ENCODE measurements around the gene PTGIR.

PTGIR gene, protein sequence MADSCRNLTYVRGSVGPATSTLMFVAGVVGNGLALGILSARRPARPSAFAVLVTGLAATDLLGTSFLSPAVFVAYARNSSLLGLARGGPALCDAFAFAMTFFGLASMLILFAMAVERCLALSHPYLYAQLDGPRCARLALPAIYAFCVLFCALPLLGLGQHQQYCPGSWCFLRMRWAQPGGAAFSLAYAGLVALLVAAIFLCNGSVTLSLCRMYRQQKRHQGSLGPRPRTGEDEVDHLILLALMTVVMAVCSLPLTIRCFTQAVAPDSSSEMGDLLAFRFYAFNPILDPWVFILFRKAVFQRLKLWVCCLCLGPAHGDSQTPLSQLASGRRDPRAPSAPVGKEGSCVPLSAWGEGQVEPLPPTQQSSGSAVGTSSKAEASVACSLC

DNA sequence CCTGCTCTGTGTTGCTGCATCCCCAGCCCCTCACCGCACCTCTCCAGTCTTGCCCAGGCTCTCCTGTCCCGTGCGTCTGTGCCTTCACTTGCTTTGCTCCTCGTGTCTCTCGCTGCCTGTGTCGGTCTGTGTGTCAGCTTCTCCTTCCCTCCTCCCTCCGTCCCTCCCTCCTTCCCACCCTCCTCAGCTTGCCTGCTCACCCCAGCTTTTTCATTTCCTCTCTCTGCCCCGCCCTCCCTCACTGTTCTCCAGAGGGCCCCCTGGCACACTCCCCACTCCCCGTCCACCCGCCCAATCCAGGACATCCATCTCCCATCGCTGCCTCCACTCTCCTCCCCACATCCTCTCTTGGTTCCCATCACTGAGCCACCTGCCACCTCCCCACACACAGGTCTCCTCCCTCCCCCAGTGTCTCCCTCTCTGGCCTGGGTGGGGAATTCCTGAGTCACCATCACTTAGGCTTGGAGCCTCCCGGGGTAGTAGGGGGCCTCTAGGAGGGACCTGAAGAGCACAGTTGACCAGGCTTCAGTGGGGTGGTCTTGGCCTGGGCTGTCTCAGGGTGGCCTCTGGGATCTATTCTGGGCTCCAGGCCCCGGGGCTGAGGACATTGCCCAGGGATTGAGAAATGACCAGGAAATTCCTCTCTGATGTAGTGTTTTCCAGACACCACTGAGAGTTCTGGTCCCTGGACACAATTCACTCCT lies at the start of gene PTGIR:
TSS of gene PTGIR (minus strand) at position 132 of the 704 bp plus-strand sequence. CDS start 864 bp downstream, outside the sequence.
- peak; percentile 77 for DNase-seq

DNA sequence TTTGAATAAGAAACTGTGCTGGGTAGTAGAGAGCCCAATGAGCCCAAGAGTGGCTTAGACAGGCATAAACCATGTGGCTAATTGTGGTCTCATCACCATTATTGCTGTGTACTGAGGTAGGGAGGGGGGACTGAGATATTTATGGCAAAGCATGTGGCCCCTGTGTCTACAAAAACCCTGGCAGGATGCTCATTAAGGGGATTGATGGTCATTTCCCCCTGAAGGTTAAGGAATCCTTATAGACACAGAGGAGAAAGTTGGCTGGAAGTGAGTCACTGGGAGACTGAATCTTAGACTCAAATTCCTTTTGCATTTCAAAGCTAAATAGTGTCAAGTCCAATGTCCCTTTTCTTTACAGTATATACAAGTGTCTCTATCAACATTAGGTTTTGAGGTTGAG lies 45.9 kb upstream of the PTGIR start:
- no peak for DNase-seq

DNA sequence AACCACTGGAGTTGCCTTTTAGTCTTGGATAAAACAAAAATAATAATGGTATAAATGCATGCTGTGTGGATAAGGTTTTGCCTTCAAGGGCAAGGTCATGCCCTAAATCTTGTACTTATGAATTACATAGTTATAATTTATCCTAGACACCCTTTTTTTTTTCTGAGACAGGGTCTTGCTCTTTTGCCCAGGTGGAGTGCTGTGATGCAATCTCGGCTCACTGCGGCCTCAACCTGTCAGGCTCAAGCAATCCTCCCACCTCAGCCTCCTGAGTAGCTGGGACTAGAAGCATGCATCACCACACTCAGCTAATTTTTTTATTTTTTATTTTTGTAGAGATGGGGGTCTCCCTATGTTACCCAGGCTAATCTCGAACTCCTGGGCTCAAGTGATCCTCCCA lies 43.8 kb upstream of the PTGIR start:
- DNase-seq: no peak

DNA sequence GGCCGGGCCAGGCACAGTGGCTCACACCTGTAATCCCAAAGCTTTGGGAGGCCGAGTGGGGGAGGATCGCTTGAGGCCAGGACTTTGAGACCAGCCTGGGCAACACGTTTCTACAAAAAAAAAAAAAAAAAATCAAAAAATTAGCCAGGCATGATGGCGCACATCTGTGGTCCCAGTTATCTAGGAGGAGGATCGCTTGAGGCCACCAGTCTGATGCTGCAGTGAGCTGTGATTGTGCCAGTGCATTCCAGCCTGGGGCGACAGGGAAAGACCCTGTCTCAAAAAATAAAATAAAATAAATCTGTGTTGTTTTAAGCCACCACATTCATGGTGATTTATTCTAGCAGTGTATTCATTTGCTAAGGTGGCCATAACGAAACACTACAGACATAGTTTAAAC lies 40.2 kb upstream of the PTGIR start:
- DNase-seq: no peak

DNA sequence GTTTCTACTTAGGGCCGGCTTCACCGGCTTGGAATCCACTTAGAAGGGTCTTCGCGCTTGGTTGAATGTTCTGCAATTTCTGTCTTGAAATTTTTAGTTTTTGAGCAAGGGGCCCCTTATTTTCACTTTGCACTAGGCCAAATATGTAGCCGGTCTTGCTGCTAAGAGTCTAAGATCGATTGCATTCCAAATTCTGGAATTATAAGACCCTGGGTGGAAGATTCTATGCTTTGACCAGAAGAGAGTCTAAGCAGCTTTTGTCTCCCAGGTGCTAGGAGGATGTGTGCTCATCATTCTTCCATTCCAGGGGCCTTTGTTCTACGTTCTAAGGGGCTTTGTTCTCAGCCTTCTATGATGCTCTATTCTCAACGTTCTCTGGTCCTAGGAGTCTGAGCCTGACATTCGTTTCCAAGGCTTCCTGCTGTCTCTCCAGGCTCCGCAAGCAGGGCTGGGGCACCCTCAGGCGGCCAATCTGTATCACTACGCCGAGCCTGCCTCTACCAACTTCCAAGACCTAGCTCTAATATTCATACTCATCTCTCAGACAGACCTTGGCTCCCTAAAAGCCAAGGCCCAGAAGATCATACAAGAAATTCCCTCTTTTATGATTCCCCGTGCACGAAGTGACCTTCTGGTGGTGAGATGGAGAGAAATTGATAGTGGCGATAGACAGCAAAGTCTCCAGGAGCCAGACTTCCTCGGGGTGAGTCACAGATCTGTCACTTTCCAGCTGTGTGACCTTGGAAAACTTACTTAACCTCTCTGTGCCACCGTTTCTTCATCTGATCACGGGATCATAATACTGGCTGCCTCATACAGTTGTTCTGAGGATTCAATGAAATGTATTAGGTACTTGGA lies 37.1 kb upstream of the PTGIR start:
- DNase-seq: peak; percentile 77

DNA sequence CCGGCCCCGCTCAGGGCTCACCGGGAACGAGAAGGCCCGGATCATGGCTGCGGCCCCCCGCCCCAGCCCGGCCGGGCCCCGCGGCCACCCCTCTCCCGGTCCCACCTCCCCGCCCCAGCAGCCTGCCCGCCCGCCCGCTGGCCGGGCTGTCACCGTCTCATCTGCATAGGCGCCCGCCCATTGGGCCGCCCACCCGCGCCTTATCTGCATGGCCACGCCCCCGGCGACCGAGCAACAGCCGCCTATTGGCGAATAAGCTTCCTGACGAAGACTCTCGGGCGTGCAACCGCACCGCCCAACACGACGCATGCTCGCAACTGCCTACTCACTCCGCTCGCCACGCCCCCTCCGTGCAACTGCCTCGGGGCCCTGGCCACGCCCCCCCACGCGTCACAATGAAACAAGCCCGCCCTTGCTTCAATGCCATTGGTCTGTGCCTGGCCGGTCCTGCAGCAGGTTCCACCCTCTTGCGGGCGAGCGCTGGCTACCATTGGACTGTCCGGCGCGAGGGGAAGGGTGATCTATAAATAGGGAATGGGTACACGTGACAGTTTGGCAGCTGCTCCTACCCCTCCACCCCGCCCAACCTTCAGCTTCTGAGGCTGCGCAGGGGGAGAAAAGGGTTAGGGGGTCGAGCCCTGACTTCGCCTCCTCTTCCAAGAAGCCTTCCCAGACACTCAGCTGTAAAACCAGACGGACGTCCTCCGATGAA lies 36.3 kb upstream of the PTGIR start, which contains the start of gene DACT3:
TSS of gene DACT3 (minus strand) at position 163 of the 712 bp plus-strand sequence. CDS start at position 45, 118 bp downstream.
- DNase-seq: peak; percentile 98

DNA sequence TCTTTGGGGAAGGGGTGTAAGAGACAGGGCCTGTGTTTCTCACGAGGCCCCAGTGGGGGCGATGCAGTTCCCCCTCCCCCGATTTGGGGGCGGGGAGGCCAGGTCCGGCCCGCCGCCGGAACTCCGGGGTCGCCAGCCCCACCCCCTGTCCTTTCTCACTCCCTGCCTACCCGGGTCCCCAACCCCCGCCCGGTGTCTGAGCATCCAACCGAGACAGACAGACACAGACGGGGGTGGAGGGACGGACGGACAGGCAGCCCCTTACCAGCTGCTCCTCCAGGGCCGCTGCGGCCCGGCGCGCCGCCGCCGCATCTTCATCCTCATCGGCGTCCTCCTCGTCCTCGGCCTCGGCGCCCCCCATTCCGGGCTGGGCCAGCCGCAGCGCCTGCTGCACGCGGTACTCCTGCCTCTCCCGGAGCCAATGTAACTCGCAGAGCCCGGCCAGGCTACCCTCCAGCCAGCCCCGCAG lies 35.7 kb upstream of the PTGIR start:
- DNase-seq: no peak

DNA sequence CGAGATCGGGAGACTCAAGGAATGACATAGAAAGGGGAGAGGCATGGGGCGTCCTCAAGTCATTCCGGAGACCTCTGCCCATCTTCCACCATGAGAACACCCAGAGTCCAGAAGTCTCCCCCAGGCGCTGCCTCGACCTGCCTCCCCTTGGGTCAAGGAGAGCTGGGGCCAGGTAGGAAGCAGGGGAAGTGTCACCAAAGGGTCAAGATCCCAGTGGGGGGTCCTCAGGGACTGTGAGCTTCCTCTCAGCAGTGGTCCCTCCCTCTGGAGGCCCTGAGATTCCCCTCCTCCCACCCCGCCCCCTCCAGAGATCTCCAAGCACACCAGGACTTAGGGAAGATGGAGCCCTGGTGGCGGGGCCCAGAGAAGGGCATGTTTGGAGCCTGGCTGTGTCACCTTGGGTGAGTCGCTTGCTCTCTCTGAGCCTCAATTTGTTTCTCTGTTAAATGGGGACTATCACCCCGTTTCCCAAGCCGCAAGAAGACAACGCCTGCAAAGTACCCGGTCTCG lies 35.2 kb upstream of the PTGIR start:
- DNase-seq: no peak

DNA sequence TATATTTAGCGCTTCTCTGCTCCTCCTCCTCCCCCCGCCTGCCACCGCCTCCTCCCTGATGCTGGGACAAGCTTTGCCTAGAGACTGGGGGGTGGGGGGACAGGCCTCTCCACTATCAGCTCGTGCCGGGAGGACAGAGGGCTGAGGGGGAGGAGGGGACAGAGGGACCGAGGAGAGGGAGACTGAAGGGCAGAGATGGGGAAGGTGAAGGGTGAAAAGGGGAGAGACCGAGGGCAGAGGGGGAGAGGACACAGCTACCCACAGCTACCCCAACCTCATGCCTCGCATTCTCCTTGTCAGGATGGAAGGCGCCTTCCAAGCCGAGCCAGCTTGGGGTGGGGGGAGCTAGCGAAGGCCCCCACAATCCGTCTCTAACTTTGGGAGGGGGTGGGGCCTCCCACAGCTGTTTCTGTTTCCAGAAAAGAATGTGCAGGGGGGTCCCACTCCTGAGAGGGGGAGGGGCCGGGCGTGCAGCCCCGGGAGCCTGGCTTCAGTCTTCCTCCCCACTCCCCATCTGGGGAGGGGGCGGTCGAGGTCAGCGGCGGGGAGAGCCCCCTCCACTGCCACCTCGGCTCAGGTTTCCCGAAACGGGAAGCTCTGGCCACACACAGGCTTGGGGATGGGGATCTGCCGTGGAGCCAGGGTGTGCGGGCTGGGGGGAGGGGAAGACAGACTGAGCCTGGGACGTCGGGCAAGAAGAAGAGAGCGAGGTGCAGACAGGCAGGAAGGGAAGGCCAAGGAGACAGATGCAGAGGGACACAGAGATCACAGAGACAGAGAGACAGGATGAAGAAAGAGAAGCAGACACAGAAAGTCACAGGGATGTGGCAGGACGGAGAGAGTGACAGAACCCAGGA lies 34.5 kb upstream of the PTGIR start:
- DNase-seq: no peak

DNA sequence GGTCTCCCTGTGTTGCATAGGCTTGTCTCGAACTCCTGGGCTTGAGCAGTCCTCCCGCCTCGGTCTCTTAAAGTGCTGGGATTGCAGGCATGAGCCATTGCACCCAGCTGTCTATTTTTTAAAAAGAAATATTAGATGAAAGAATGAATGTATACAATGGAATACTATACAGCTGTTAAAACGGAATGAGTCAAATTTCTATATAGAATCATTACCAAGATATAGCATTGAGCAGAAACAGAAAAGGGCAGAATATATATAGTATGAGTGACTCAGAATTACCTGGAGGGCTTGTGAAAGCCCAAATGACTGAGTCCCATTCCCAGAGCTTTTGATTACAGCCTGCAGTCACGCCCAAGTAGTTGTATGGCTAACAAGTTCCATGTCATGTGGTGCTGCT lies 31.7 kb upstream of the PTGIR start:
- no peak for DNase-seq

DNA sequence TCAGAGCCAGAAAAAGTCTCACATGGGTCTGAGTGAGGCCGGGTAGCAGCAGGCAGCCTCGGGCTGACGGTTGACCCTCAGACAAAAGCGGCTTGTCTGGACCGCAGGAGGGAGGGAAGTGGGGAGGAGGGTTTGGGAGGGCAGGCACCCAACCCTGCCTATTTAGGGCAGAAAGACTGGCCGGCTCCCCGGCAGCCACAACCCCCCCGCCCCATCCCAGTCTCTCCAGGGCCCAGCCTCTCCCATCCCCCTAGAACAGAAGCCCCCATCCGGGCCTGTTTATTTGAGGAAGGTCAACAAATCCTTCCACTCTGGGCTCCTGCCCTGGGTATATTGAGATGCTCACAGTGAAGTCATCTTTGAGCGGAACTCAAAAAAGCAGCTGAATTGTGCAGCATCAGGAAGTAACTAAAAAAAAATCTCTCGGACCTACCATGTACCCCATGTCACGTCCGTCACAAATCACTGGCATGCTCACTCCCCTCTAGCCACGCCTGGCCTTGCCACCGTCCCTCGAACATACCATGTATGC lies 29.8 kb upstream of the PTGIR start:
- DNase-seq: no peak

DNA sequence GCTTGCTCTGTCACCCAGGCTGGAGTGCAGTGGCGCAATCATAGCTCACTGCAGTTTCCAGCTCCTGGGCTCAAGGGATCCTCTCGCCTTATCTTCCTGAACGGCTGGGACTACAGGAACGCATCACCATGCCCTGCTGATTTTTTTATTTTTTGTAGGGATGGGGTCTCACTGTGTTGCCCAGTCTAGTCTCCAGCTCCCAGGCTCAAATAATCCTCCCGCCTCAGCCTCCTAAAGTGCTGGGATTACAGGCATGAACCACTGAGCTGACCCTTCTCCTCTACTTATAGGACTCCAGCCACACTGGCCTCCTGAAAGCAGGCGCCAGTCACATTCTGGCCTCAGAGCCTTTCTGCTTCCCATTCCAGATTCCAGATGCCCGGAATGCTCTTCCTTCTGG lies 25.6 kb upstream of the PTGIR start:
- DNase-seq: no peak

DNA sequence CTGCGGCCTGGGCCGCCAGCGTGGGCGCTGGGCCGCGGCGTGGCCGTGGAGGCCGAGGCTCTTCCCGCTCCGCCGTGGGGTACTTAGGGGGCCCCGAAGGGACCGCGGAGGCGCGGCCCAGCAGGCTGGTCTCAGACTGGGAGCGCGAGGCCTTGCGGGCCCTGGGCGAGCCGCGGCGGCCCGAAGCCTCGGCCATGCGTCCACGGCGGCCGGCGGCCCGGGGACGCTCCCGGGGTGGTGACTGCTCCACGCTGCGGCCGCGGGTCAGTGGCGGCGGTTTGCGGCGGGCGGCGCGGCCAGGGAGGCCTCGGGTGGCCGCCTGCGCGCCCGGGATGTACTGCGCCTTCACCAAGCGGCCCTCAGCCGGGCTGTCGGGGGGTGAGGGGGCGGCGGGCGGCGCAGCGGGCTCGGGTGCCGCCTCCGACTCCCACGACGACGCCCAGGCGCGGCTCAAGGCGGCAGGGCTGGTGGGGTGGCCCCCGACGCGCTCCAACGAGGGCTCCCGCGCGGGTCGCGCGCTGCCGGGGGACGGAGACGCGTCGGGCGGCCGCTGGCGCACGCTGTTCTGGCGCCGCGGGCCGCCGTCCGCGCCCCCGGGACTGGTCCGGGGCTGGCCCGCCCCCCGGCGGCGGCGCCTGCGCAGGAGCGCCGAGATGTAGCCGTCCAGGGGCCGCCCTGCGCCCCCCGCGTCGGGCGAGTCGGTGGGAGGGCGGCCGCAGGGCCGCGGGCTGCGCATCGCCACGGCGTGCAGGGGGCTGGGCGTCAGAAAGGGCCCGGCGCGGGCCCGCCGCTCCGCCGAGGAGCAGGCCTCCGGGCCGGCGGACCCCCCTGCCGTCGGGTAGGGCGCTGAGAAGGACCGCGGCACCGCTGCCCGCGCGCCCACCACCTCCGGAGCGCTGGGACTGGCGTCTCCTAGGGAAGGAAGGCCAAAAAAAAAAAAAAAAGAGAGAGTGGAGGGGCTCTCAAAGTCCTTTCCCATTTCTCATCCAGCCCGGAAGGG lies 24.4 kb upstream of the PTGIR start:
- no peak for DNase-seq

DNA sequence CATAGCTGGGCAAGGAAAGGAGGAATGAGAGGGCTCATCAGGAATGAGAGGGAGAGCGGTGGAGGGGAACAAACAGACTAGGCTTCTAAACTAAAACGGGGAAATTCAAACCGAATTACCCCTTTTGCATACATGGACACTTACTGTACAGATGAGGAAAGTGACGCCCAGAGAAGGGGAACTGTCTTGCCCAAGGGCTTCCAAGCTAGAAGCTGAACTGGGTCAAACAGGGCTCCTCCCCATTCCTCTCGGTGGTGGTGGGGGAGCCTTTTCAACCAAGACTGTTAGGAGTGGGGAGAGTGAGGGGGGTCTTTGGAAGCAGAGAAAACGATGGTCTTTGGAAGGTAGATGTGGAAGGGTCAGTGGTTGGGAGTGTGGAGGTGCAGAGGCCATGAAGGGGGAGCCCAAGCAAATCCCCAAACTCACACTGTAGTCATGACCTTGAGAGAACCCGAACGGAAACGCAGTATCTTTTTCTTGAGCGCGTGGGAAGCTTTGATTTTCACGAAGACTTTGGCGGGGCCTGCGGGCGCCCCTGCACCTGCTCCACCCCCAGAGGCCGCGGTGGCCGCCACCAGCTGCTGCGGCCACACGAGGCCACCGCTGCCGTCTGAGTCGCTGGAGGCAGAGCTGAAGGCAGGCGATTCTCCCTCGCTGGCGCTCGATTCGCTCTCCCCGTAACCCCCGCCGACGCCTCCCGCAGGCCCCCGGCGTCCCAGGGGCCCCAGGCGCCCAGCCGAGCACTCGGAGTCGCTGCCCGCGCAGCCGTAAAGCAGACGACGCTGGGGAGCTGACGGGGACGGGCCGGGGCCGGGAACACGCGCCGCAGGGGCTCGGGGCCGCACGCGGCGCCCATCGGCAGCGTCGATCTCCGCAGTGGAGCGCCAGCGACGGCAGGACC lies 23.4 kb upstream of the PTGIR start:
- no peak for DNase-seq

DNA sequence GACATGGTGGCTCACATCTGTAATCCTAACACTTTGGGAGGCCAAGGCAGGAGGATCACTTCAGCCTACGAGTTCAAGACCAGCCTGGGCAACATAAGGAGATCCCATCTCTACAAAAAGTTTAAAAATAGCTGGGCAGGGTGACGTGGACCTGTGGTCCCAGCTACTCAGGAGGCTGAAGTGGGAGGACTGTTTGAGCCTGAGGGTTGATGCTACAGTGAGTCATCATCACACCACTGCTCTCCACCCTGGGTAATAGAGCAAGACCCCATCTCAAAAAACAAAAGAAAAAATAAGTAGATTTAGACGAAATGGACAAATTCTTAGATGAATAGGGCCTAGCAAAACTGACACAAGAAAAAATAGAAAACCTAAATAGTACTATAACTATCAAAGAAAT lies 21.5 kb upstream of the PTGIR start:
- no peak for DNase-seq

DNA sequence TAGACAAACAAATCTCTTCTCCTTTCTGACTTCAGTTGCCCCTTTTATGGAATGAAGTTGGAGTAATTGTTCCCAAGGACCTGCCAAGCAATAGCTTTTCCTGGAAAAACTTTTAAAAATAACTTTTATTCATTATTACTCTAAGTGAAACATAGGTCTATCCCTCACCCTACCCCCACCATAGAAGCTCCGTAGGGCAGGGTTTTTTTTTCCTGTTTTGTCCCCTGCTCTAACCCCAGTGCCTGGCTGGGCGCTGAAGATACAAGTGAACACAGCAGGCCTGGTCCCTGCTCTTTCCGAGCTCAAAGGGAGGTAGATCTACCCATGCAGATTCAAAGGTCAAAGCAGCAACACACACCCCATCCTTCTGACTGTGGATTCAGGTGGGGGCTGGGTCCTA lies 19.8 kb upstream of the PTGIR start:
- no peak for DNase-seq

DNA sequence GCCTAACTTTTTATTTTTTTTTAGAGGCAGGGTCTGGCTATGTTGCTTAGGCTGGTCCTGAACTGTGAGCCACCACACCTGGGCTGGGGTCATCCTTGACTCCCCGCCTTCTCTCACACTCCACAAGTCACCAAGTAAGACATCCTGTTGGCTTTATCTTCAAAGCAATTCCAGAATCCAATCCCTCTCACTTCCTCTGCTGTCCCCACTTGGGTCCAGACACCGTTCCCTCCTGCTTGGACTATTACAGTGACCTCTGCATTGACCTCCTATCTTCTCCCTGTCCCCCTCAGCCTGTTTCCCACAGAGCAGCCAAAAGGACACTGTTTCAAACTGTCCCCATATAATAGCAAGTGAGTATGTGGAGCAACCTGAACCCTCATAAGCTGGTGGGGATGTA lies 15.8 kb upstream of the PTGIR start:
- no peak for DNase-seq

DNA sequence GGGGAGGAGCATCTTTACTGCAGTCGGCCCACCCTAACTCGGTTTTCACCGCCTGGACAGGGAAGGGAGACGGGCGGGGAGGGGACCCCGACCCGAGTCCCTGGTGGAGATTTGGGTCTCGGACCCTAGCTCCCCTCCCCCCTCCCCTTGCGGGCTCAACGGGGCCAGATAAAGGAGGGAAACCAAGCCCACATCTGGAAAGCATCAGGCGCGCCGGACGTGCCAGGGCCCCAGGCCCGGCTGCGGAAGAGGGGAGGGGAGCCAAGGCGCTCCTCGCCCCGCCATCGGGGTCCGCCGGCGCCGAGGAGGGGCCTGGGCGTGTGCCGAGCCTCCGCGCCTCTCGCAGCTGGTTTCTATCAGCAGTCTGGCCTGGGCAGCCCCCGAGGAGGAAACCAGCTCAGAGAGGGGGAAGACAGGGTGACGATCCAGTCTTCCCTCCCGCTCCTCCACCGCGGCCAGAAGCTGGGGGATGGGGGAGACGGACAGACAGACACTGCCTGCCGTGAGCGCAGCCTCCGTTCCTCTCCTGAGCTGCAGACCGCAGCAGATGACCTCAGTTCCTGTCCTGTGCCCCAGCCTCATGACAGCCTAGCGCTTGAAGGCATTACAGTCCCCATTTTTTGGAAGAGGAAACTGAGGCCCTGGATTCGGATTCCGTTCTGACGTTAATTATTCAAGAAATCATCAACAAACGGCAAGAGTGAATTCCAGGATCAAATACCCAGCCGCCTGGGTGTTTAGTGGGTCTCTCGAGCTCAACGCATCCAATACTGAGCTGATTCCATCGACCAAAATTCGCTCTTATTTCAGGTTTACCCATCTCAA lies 14.7 kb upstream of the PTGIR start:
- DNase-seq: peak; percentile 33
